Measurements from ENCODE around the gene GZF1. TPM values are rescaled to one million over a fixed set of nuclear protein-coding genes. Genes with fewer than 3 reads are reported as not detected.

GZF1 gene
- total RNA-seq, 1 experiment from 2014 or later: 5.0 TPM

DNA sequence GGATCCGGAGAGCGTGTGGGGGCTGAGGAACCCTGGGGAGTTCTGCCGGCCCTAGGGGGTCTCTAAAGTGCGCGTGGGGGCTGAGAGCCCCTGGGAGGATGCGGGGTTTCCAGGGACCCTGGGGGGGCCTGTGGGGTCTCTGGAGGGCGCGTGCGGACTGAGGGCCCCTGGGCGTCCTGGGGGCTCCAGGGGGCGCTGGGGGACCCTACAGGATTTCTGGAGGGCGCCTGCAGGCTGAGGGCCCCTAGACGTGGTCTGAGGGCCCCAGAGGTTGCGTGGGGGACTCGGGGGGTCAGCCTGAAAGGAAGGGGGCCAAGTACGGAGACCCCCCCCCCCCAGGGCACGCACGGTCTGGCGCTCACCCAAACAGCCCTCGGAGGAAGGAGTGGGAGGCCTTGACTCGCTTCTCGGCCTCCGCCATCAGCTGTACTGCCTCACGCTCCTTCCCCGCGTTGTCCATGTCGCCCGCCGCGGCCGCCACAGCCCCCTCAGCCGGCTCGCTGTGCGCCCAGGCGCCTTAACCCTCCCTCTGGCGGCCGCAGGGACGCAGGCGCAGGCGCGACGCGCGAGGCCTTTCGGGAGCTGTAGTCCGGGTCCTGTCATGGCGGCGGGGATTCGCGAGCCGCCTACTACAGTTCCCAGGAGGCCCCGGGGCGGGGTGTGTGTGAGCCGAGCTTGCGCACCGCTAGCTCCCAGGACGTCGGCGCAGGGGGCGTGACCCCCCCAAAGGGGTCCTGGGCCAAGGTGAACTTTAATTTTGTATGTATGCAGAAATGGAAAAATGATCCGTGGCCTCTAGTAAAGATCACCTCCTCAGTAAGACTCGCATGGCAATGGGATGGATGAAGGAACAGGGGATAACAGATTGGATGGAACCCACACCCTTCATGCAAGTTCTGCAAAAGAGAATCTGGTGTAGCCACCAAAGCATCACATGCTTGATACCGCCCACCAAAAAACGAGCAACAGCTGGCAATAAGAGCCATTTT, 59.3 kb downstream of the GZF1 start, which contains the start of gene NAPB:
Gene NAPB (minus strand): TSS at position 546 of the 989 bp plus-strand sequence. CDS start 86 bp downstream, at position 460.
- BruUV-seq (replicated peaks): no TSS peak
- no peaks in the 10 kb centered on the region for H3K27me3 Mint-ChIP-seq (ENCODE audit: unreplicated experiment)
- no peaks in the 10 kb centered on the region for H3K9me3 Mint-ChIP-seq (ENCODE audit: low read depth, unreplicated experiment)
- intact Hi-C loops (cut with micrococcal nuclease; ENCODE audit: unreplicated experiment): no loop called here
- CTCF ChIA-PET: interaction anchor here (0.7 kb wide), 1 partner anchor 606 kb away, joined by 4 read pairs; no protein-coding TSS in a partner anchor
- peak; percentile 79 for DNase-seq
- peak within 1 kb of the TSS; percentile 73 for H3K4me3 Mint-ChIP-seq (ENCODE audit: low read depth, unreplicated experiment)
- H3K27ac Mint-ChIP-seq (ENCODE audit: unreplicated experiment): no peak within 1 kb of the TSS
- no peaks in the 10 kb centered on the region for H3K4me1 Mint-ChIP-seq (ENCODE audit: low read depth, unreplicated experiment)
- TF ChIP-seq CTCF (IDR thresholded peaks at IDR 0.05; ENCODE audit: unreplicated experiment): no peak
- peaks cover 4% of the 10 kb centered on the region for H3K36me3 Mint-ChIP-seq (ENCODE audit: insufficient read depth, unreplicated experiment)

Other genes starting within 250 kb of the GZF1 start
- gene NXT1, start 11.4 kb upstream of the GZF1 start, total RNA-seq (2022): 7.2 and 7.9 TPM in 2 replicates
- 4.6 and 4.8 TPM in 2 replicates for gene NAPB, start 59.3 kb downstream of the GZF1 start, total RNA-seq (2022)
- not detected in 2 replicates for gene CSTL1, start 77.5 kb downstream of the GZF1 start, total RNA-seq (2022)
- gene CST11, start 90.7 kb downstream of the GZF1 start, total RNA-seq (2022): not detected in 2 replicates
- not detected in 2 replicates for gene CST8, start 128.9 kb downstream of the GZF1 start, total RNA-seq (2022)
- not detected in 2 replicates for gene CST9L, start 206.3 kb downstream of the GZF1 start, total RNA-seq (2022)
- gene CST9, start 243.7 kb downstream of the GZF1 start, total RNA-seq (2022): not detected in 2 replicates

Measured in Calu3 (cell line).